ENCODE data around the gene NLGN1.

NLGN1 gene

GRCh38 chr3:174216019-174216418 is 818.5 kb downstream of the NLGN1 start:
- no peak for TF ChIP-seq CTCF (IDR thresholded peaks at IDR 0.05; ENCODE audit: control insufficient read depth, extremely low read depth, insufficient read depth)
- no peak overlapping the region for H3K4me3 ChIP-seq (ENCODE audit: low read depth, low read length)
- DNase-seq (ENCODE audit: low read depth), result no peak

- no peak for TF ChIP-seq CTCF (IDR thresholded peaks at IDR 0.05; ENCODE audit: control insufficient read depth, extremely low read depth, insufficient read depth)
- DNase-seq (ENCODE audit: low read depth), result no peak
Observed at GRCh38 chr3:174216946-174217718, 819.6 kb downstream of the NLGN1 start.

DNA sequence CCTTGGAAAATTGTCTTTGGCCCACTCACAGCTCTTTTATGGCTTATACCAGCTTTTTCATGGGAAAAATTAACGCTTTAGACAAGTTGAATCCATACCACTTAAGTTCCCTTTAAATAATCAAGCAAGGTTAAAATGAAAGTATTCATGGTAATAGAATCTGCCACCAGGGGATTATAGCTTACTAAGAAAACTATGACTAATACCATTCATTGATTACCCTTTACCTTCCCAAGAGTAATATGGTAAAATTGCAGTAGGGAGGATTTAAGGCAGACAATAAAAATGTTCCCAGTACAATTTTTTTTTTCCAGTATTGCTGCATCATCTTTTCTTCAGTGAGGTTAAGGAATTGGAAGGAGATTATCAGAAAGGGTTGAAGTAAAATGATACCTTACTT is 820.5 kb downstream of the NLGN1 start:
- TF ChIP-seq CTCF (IDR thresholded peaks at IDR 0.05; ENCODE audit: control insufficient read depth, extremely low read depth, insufficient read depth), result no peak
- H3K4me3 ChIP-seq (ENCODE audit: low read depth, low read length), result no peak overlapping the region

More at GRCh38 chr3:174216946-174217718, 819.6 kb downstream of the NLGN1 start:
- H3K4me3 ChIP-seq (ENCODE audit: low read depth, low read length), result no peak overlapping the region

DNA sequence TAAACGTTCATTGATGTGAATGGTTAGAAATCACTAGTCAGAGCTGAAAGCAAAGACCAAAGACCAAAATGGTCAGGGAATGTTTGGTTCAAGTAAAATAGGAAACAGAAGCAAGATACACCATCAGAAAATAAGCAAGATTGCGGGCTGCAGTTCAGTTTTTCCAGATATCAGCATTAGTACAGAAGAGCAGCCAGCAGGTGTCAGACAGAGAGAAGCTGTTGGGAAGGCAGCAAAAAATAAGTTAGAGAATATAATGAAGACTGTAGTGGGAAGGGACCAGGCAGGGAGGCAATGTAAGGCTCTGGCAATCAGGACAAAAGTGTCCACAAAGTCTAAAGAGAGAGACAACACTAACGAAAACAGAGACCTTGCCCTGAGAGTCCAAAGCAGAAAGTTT is 822.2 kb downstream of the NLGN1 start:
- DNase-seq (ENCODE audit: low read depth), result no peak
- H3K4me3 ChIP-seq (ENCODE audit: low read depth, low read length), result no peak overlapping the region
- TF ChIP-seq CTCF (IDR thresholded peaks at IDR 0.05; ENCODE audit: control insufficient read depth, extremely low read depth, insufficient read depth), result peak; percentile 23

More for the DNA sequence above, 820.5 kb downstream of the NLGN1 start:
- DNase-seq (ENCODE audit: low read depth), result no peak

GRCh38 chr3:174220775-174221554 is 823.4 kb downstream of the NLGN1 start:
- TF ChIP-seq CTCF (IDR thresholded peaks at IDR 0.05; ENCODE audit: control insufficient read depth, extremely low read depth, insufficient read depth), result no peak
- DNase-seq (ENCODE audit: low read depth), result no peak
- H3K4me3 ChIP-seq (ENCODE audit: low read depth, low read length), result no peak overlapping the region

- TF ChIP-seq CTCF (IDR thresholded peaks at IDR 0.05; ENCODE audit: control insufficient read depth, extremely low read depth, insufficient read depth), result no peak
- no peak for DNase-seq (ENCODE audit: low read depth)
- H3K4me3 ChIP-seq (ENCODE audit: low read depth, low read length), result no peak overlapping the region
Observed at GRCh38 chr3:174223042-174223441, 825.5 kb downstream of the NLGN1 start.
